HL-60/S4 (cell line): Measurements from ENCODE around the gene LRRC14B.
"Not testable (repeated sequence)": the region's sequence is repeated elsewhere in the genome, so short reads cannot be mapped to it uniquely, and the experiment has no call there.

ENCODE experiments used
- in situ Hi-C: fragments of 300-500 bp; cut with MboI; formaldehyde crosslinking; loops from 2 replicates; pipeline ENCODE4 v1.14.3; 2022; ENCODE audit warnings: low sequenced_read_pairs

The LRRC14B gene

GRCh38 chr5:190366-191035, 794 bp upstream of the LRRC14B start:
- in situ Hi-C loops = no loop called here

DNA sequence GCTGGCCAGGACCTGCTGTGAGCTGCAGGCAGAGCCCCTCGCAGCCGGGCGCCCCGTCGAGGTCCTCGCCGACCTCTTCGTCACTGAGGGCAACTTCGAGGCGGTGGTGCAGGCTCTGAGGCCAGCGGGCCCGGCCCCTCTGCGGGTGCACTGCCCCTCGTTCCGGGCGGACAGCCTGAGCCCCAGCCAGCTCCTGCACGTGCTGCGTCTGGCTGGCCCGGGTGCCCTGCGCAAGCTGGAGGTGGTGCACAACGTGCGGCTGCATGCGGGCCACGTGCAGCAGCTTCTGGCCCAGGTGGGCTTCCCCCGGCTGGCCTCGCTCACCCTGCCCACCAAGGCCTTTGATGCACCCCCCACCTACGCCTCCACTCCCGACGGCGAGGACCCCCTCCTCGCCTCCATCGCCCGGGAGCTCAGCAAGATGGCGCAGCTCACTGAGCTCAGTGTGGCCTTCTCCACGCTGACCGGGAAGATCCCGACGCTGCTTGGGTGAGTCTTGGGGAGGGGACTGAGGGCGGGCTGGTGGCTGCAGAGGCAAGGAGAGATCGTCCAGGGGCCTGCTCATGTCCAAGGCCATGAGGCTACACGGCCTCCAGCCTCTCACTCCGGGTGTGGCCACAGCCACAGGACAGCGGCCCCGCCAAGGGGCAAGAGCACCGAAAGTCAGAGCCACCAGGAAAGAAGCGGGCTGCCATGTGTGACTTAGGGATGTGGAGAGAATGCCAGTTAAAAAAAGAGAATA, 825 bp downstream of the LRRC14B start:
- in situ Hi-C loops = no loop called here

DNA sequence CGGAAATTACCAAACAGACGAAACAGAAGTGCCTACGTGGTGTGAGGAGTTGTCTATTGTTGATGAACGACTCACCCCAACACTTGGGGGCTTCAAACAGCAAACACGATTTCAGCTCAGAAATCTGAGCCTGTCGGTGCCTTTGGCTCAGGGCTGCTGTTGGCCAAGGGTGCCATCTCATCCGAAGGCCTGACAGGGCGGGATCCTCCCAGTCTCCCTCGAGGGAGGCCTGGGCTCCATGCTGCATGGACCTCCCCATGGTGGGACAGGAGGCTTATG, 1.3 kb downstream of the LRRC14B start:
- in situ Hi-C loops = no loop called here

GRCh38 chr5:192970-193831, 1.9 kb downstream of the LRRC14B start:
- in situ Hi-C loops = no loop called here

GRCh38 chr5:194102-194501, 2.8 kb downstream of the LRRC14B start:
- in situ Hi-C loops = no loop called here

GRCh38 chr5:194603-195209, 3.4 kb downstream of the LRRC14B start:
- in situ Hi-C loops = no loop called here

DNA sequence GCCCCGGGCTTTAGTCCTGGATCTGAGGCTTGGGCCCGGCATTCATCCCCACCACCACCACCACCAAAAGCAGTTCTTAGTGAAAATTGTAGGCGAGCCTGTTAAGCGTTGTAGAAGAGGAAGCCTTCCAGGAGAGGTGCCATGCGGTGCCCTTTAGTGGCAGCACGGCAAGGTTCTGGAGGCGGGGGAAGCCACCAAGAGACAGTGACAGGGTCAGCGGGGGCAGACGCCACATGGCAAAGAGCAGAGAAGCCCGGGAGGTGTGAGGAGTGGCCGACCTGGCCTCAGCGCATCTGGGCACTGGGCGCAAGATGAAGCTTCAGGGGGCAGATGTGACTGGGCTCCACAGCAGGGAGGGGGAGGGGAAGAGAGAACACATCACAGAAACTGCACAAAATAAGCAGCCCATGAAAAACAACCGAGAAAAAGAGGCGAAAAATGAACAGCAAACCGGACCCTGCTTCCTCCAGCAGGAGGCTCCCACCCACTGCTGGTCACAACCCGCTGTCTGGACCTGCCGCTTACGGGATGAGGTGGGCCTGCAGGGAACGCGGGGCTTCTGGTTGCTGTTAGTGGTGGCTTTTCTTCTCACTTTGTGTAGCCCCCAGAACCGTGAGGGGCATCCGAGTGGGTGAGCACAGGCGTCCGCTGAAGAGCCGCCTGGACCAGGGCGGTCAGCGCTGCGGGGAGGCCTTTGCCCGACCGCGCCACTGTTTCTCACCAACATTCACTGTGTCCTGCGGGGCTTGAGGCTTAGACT, 4.3 kb downstream of the LRRC14B start:
- in situ Hi-C loops = no loop called here

GRCh38 chr5:196350-196749, 5.1 kb downstream of the LRRC14B start:
- in situ Hi-C loops = no loop called here

GRCh38 chr5:197031-197430, 5.7 kb downstream of the LRRC14B start:
- in situ Hi-C loops = not testable (repeated sequence)

- in situ Hi-C loops = no loop called here
Measured at GRCh38 chr5:197892-198489, 6.7 kb downstream of the LRRC14B start.

GRCh38 chr5:198516-199196, 7.4 kb downstream of the LRRC14B start:
- in situ Hi-C loops = no loop called here

DNA sequence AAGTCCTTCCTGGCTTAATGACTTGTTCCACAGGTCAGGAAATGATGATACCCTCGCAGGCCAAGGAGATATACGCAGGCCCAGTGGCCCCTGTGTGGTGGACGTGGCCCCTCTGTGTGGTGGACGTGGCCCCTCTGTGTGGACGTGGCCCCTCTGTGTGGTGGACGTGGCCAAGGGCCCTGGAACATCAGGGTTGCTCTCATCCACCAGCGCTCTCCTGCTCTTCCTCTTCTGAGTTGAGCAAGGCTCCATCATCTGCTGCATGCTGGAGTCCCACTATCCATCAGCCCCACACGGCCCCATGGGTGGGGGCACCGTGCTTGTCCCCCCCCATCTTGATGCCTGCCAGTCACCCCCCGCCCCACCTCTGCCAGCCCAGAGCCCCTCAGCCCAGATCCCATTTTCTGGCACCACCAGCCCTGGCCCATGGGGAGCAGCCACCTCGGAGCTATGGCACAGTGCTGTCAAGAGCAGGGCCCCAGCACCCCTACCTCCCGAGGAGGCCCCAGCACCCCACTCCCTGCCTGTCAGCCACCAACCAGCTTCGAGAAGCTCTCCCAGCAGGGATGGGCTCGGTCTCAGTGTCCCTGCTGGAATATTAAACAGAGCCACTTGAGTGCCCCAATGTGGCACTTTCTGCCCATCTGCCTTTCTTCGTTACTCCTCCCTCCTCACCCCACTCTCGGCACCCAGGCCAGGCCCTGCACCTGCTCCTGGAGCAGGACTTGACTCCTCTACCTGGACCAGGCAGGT, 8.1 kb downstream of the LRRC14B start:
- in situ Hi-C loops = no loop called here

DNA sequence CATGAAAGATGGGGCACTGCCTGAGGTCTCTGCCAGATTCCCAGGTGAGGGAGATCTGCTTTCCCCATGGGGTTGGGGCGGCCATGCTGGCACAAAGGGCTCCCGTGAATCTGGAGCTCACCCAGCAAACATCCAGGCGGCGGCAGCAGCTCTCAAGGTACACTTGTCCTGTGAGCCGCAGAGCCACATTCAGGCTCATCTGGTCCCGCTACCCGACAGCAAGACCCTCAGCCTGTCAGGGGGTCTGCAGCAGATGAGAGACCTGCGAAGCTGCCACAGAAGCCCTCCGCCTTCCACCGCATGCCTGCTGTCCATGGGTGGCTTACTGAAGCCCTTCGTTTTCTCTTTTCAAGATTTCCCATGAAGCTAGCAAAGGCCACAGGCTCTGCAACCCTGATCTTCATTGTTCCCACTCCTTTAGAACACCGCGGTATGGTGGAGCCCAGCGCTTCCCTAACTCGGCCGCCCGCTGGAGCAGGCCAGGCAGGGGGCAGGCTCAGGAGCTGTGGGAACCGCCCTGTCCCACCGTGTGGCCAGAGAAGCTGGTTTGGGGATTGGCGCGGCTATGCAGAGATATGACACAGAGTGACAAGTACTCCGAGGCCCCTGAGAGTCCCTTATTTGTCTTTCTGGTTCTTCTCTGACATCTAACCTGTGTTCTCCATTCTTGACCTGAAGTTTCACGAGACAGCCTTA, 8.8 kb downstream of the LRRC14B start:
- in situ Hi-C loops = no loop called here

- in situ Hi-C loops = no loop called here
Measured at GRCh38 chr5:200985-201384, 9.7 kb downstream of the LRRC14B start.

- in situ Hi-C loops = no loop called here
Measured at GRCh38 chr5:201672-202071, 10.4 kb downstream of the LRRC14B start.

- in situ Hi-C loops = no loop called here
Measured at GRCh38 chr5:203246-203930, 12.1 kb downstream of the LRRC14B start.

DNA sequence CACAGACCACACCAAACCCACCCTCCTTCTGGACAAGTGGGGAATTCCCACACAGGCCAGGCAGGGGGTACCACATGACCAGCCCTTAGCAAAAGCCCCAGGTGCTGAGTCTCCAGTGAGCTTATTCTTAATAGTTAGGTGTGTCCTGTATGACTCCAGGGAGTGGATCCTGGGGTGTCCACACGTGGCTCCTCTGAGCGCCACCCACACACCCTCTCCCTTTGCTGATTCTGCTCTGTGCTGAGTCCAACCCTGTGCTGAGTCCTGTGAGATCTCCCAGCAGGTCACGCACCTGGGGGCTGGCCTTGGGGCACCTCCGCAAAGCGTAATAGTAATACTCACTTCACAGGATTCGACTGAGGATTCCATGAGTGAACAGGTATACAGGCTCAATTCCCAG, 12.7 kb downstream of the LRRC14B start:
- in situ Hi-C loops = no loop called here

DNA sequence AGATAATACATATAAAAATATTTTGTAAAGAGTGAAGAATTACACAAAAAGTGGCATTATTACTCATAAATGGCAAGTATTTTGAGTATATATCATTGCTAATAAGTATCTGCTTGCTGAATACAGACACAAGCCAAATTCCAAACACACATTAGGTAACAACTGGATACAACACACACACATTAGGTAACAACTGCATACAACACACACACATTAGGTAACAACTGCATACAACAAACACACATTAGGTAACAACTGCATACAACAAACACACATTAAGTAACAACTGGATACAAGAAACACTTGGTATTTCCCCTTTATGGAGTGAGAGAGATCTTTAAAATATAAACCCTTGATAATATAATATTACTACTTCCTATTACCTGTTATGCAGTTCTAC, 13.2 kb downstream of the LRRC14B start:
- in situ Hi-C loops = no loop called here
